ENCODE data around the gene DAP. TPM values are rescaled to one million over a fixed set of nuclear protein-coding genes. Genes with fewer than 3 reads are reported as not detected.

DAP gene
- 10 to 100 TPM; 33.6 to 71.4 (median 47.9) TPM for total RNA-seq

GRCh38 chr5:10761185-10761932 is at the start of gene DAP:
Gene DAP (minus strand): TSS chr5:10761234. CDS start chr5:10761068, 166 bp downstream.
- TF ChIP-seq POLR2AphosphoS5 (IDR thresholded peaks at IDR 0.05) (peak in 1 of 3 donors; percentile 47), CTCF (IDR thresholded peaks at IDR 0.05) (no peak), POLR2A (IDR thresholded peaks at IDR 0.05) (peak; percentile 54), EP300 (IDR thresholded peaks at IDR 0.05; ENCODE audit: low read depth) (no peak)
- Histone ChIP-seq H3K27me3 (no peaks in the 10 kb centered on the region), H3K27ac (peak within 1 kb of the TSS; percentile 96 to 100 (median 98)), H3K9me3 (no peaks in the 10 kb centered on the region), H3K36me3 (no peaks in the 10 kb centered on the region), H3K4me3 (peak within 1 kb of the TSS; percentile 78 to 98 (median 93)), H3K4me1 (peaks cover 4 to 45% (median 32%) of the 10 kb centered on the region in 4 donors)
- 3% methylated on average over 44 of the region's 79 CpGs; no CpG with 5 or more reads in 1 of the 2 donors for WGBS, 2 donors (ENCODE audit: low coverage in 1 of 2)
- DNase-seq = peak; percentile 91
- in situ Hi-C loops (cut with MboI; ENCODE audit: low pct_ligation_motif_present in 1 of 4, low pct_unique_long_range_greater_than_20kb in 1 of 4, low sequenced_read_pairs in 3 of 4) (no loop called here), intact Hi-C loops (cut with DNase I; ENCODE audit: low total_unique reads) (no loop called here)

GRCh38 chr5:10808347-10809226 is 47.6 kb upstream of the DAP start:
- intact Hi-C loops (cut with DNase I; ENCODE audit: low total_unique reads) = no loop called here
- Histone ChIP-seq H3K27ac (no peak overlapping the region), H3K4me3 (no peak overlapping the region), H3K4me1 (no peaks in the 10 kb centered on the region), H3K9me3 (no peaks in the 10 kb centered on the region), H3K27me3 (no peaks in the 10 kb centered on the region), H3K36me3 (no peaks in the 10 kb centered on the region)
- no peak for DNase-seq
- TF ChIP-seq POLR2AphosphoS5 (IDR thresholded peaks at IDR 0.05) = no peak
- WGBS, 2 donors (ENCODE audit: low coverage in 1 of 2) = 64 to 77% methylated on average over 3 of the region's 3 CpGs
- in situ Hi-C loops (cut with MboI; ENCODE audit: low pct_ligation_motif_present in 1 of 4, low pct_unique_long_range_greater_than_20kb in 1 of 4, low sequenced_read_pairs in 3 of 4) = no loop called here

GRCh38 chr5:10801931-10802666 is 41.1 kb upstream of the DAP start:
- H3K4me3 ChIP-seq = no peak overlapping the region
- no peak for DNase-seq
- peaks cover 3% of the 10 kb centered on the region for H3K27me3 ChIP-seq
- in situ Hi-C loops (cut with MboI; ENCODE audit: low pct_ligation_motif_present in 1 of 4, low pct_unique_long_range_greater_than_20kb in 1 of 4, low sequenced_read_pairs in 3 of 4) (no loop called here), intact Hi-C loops (cut with DNase I; ENCODE audit: low total_unique reads) (no loop called here)
- H3K36me3 ChIP-seq = no peaks in the 10 kb centered on the region
- no peak overlapping the region for H3K27ac ChIP-seq
- TF ChIP-seq POLR2AphosphoS5 (IDR thresholded peaks at IDR 0.05) (no peak), EP300 (IDR thresholded peaks at IDR 0.05; ENCODE audit: low read depth) (no peak), POLR2A (IDR thresholded peaks at IDR 0.05) (no peak), CTCF (IDR thresholded peaks at IDR 0.05) (no peak)
- H3K9me3 ChIP-seq = no peaks in the 10 kb centered on the region
- 74 to 95% methylated on average over 4 to 9 of the region's 9 CpGs for WGBS, 2 donors (ENCODE audit: low coverage in 1 of 2)
- no peaks in the 10 kb centered on the region for H3K4me1 ChIP-seq

- intact Hi-C loops (cut with DNase I; ENCODE audit: low total_unique reads) (no loop called here), in situ Hi-C loops (cut with MboI; ENCODE audit: low pct_ligation_motif_present in 1 of 4, low pct_unique_long_range_greater_than_20kb in 1 of 4, low sequenced_read_pairs in 3 of 4) (no loop called here)
- no peak for TF ChIP-seq EP300 (IDR thresholded peaks at IDR 0.05; ENCODE audit: low read depth)
- TF ChIP-seq POLR2A (IDR thresholded peaks at IDR 0.05) = no peak
- no peak for TF ChIP-seq CTCF (IDR thresholded peaks at IDR 0.05)
- no peak for TF ChIP-seq POLR2AphosphoS5 (IDR thresholded peaks at IDR 0.05)
- peaks cover 3% of the 10 kb centered on the region for H3K27me3 ChIP-seq
- no peaks in the 10 kb centered on the region for H3K9me3 ChIP-seq
- no peaks in the 10 kb centered on the region for H3K36me3 ChIP-seq
- WGBS, 2 donors (ENCODE audit: low coverage in 1 of 2) = 41 to 58% methylated on average over 3 of the region's 3 CpGs
- H3K4me3 ChIP-seq = no peak overlapping the region
- no peak overlapping the region for H3K27ac ChIP-seq
- no peaks in the 10 kb centered on the region for H3K4me1 ChIP-seq
- DNase-seq = no peak
These were observed 39.8 kb upstream of the DAP start for GRCh38 chr5:10800852-10801251.

Data from transverse colon (tissue), 4 donors.